HEK293T (cell line): ENCODE results near the gene POLD2.

ENCODE experiments used
- ARNT ChIP-seq: fragments of 450-650 bp; IDR thresholded peaks from 2 replicates; pipeline ENCODE4 v1.6.1; 2017; ENCODE audit warnings: mild to moderate bottlenecking
- BHLHE40 ChIP-seq: fragments of 450-650 bp; IDR thresholded peaks from 2 replicates; pipeline ENCODE4 v1.6.1; 2016; ENCODE audit warnings: mild to moderate bottlenecking, moderate library complexity, borderline replicate concordance
- ELF4 ChIP-seq: fragments of 450-650 bp; IDR thresholded peaks from 2 replicates; pipeline ENCODE4 v1.6.1; 2017; ENCODE audit warnings: antibody characterized with exemption
- FOXM1 ChIP-seq: fragments of 450-650 bp; IDR thresholded peaks from 2 replicates; pipeline ENCODE4 v1.6.1; 2017; ENCODE audit warnings: mild to moderate bottlenecking, borderline replicate concordance
- HDGF ChIP-seq: fragments of 450-650 bp; IDR thresholded peaks from 2 replicates; pipeline ENCODE4 v1.6.1; 2017; ENCODE audit warnings: antibody characterized with exemption, borderline replicate concordance
- LEF1 ChIP-seq: fragments of 450-650 bp; IDR thresholded peaks from 2 replicates; pipeline ENCODE4 v1.6.1; 2017; ENCODE audit warnings: mild to moderate bottlenecking, borderline replicate concordance
- NFRKB ChIP-seq: fragments of 450-650 bp; IDR thresholded peaks from 2 replicates; pipeline ENCODE4 v1.6.1; 2016; ENCODE audit warnings: mild to moderate bottlenecking, moderate library complexity
- SUZ12 ChIP-seq: fragments of 450-650 bp; IDR thresholded peaks from 2 replicates; pipeline ENCODE4 v1.6.1; 2016; ENCODE audit warnings: mild to moderate bottlenecking

DNA sequence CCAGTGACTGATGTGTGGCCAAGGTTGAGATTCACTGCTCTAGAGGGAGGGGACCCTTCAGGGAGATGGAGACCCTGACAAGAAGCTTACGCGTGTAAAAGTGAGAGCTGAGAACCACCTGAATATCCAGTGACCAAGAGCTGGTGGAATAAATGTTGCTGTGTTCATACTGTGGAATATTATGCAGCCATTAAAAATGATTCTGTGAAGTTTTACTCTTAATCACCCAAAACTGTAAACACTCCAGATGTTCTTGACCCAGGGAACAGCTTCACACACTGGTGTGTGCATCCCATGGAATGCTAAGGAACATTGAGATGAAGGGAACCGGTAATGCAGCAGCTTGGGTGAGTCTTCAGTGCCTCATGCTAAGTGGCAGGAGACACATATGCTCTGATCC, 36.7 kb downstream of the POLD2 start:
- TF ChIP-seq NFRKB: no peak
- TF ChIP-seq ARNT: no peak
- no peak for TF ChIP-seq BHLHE40
- no peak for TF ChIP-seq ELF4
- no peak for TF ChIP-seq FOXM1
- no peak for TF ChIP-seq LEF1
- no peak for TF ChIP-seq HDGF
- TF ChIP-seq SUZ12: no peak
